Heart left ventricle (tissue), 16 donors: ENCODE measurements around the gene WNT3A. TPM values are rescaled to one million over a fixed set of nuclear protein-coding genes. Genes with fewer than 3 reads are reported as not detected.

Experiments used
- ATAC-seq, 4 donors: fragments of 200-7000 bp; cut with Tn5 transposase; one replicate each; pipeline ENCODE4 v1.9.1; 2020 to 2022; ENCODE audit warnings: moderate library complexity in 4 of 4, mild to moderate bottlenecking in 3 of 4, moderate number of reproducible peaks in 1 of 4
- DNase-seq, 5 donors: peaks; one replicate each; pipeline ENCODE4 v3.0.0-alpha.2; 2020
- H3K27ac ChIP-seq, 12 donors: fragments of 200-600 bp; sonication (generic) in 4 of 12; one replicate each; pipeline versions ENCODE4 v1.5.0 to v1.8.0; 2016 to 2022; ENCODE audit warnings: mild to moderate bottlenecking in 2 of 12
- H3K27me3 ChIP-seq, 9 donors: fragments of 200-600 bp; sonication (generic) in 2 of 9; one replicate each; pipeline versions ENCODE4 v1.5.1 to v1.8.0; 2016 to 2022; ENCODE audit warnings: mild to moderate bottlenecking in 3 of 9
- H3K36me3 ChIP-seq, 9 donors: fragments of 200-600 bp; sonication (generic) in 2 of 9; one replicate each; pipeline versions ENCODE4 v1.5.0 to v1.8.0; 2018 to 2022; ENCODE audit warnings: mild to moderate bottlenecking in 2 of 9
- H3K4me1 ChIP-seq, 12 donors: fragments of 200-600 bp; sonication (generic) in 4 of 12; one replicate each; pipeline versions ENCODE4 v1.5.0 to v1.8.0; 2016 to 2022; ENCODE audit warnings: mild to moderate bottlenecking in 3 of 12
- H3K4me3 ChIP-seq, 12 donors: fragments of 200-600 bp; sonication (generic) in 4 of 12; one replicate each; pipeline versions ENCODE4 v1.5.0 to v1.8.0; 2017 to 2022; ENCODE audit warnings: mild to moderate bottlenecking in 9 of 12, moderate library complexity in 4 of 12
- H3K9me3 ChIP-seq, 12 donors: fragments of 200-600 bp; sonication (generic) in 4 of 12; one replicate each; pipeline versions ENCODE4 v1.5.0 to v1.8.0; 2016 to 2022; ENCODE audit warnings: mild to moderate bottlenecking in 1 of 12
- CTCF ChIP-seq, 12 donors: fragments of 200-600 bp; sonication (generic) in 4 of 12; IDR thresholded peaks; one replicate each; pipeline versions ENCODE4 v1.5.0 to v1.8.0; 2018 to 2022; ENCODE audit warnings: antibody characterized with exemption in 12 of 12, mild to moderate bottlenecking in 5 of 12
- POLR2A ChIP-seq, 2 donors: fragments of 450-650 bp; IDR thresholded peaks; one replicate each; pipeline ENCODE4 v1.6.1; 2017; ENCODE audit warnings: antibody characterized with exemption in 2 of 2, mild to moderate bottlenecking in 2 of 2, moderate library complexity in 2 of 2
- WGBS, 4 donors: extraction: QIAGEN DNeasy Blood & Tissue Kit in 2 of 4; methylation state at CpG; one replicate each; pipeline versions ENCODE4 v1.1.5 to v1.1.7; 2013 to 2018; 5-methylcytosine and 5-hydroxymethylcytosine counted together
- intact Hi-C, 10 donors: fragments of 100-400 bp; cut with DNase I; formaldehyde crosslinking; loops; one replicate each; pipeline versions ENCODE4 v1.11.1 to v1.14.2; 2022
- polyA plus RNA-seq, 2 donors: library from polyadenylated mRNA; stranded (reverse); fragments of 200-250 nt; gene quantifications; one replicate each; pipeline ENCODE4 v1.2.3, GENCODE V29; 2013
- total RNA-seq, 9 donors: library from RNA; depleted of rRNA in 2 of 9; stranded (reverse); fragments of >200 nt in 2 of 9; fragmentation: NEBNext Ultra II Directional in 3 of 9; extraction: Animal tissue kit (Norgen Biotek cat#: 25700) in 3 of 9; gene quantifications; one replicate each; pipeline versions ENCODE4 v1.1.0 to v1.2.4, GENCODE V29; 2016 to 2023
- donor health status: ischemic (EF 13 %, LVEDD 7.1; RV severe dilation, severe dysfunction).
- donor health status: healthy with polysubstance abuse.
- donor health status: DM: no; HTN: yes; CAD: no.
- donor health status: DM: no; HTN: no; CAD: no.
- donor health status: ischemic (EF 25% LVEDD 6.9; RV normal size, moderate dysfunction).
- donor health status: ischemic (EF 25% LVEDD 5.7; RV mildly dilated, moderate dysfunction).
- donor health status: healthy.
- donor health status: DM: yes; HTN: yes; CAD: no.
- donor health status: ischemic (EF 35%, LVEDD 5.7; RV mildly dilated, moderate dysfunction).
- donor health status: nonischemic (EF 11% LVEDD 7.7; RV severe dilation, severe dysfunction).
- donor health status: DM: yes; HTN: yes; CAD: no.
- donor health status: PGD.
- donor health status: ischemic (EF 29% LVEDD 5.4; RV normal size, mild dysfunction).
- donor health status: nonischemic (EF 23%, LVEDD 6.1; RV moderate dilation, normal function).

WNT3A gene
- total and polyA plus RNA-seq, 11 donors = not detected

- no peaks in the 10 kb centered on the region for H3K9me3 ChIP-seq
- H3K27ac ChIP-seq = no peak overlapping the region
- H3K4me1 ChIP-seq = peaks cover 0 to 25% (median 6%) of the 10 kb centered on the region in 12 donors
- peaks cover 44 to 91% (median 73%) of the 10 kb centered on the region in 9 donors for H3K27me3 ChIP-seq
- ATAC-seq (no peak), DNase-seq (peak in 3 of 5 donors; percentile 9 to 42 (median 14))
- TF ChIP-seq CTCF (IDR thresholded peaks at IDR 0.05) = no peak
- no peak for TF ChIP-seq POLR2A (IDR thresholded peaks at IDR 0.05)
- peak overlapping the region in 2 of 12 donors; percentile 24 to 35 for H3K4me3 ChIP-seq
- intact Hi-C loops = no loop called here
- H3K36me3 ChIP-seq = no peaks in the 10 kb centered on the region
- WGBS, 4 donors = 10 to 21% (median 12%) methylated on average over 29 to 34 of the region's 34 CpGs
Measured at GRCh38 chr1:228060458-228061190, 53.8 kb downstream of the WNT3A start.

GRCh38 chr1:228061411-228062084 is 54.8 kb downstream of the WNT3A start:
- Histone ChIP-seq H3K27me3 (peaks cover 44 to 91% (median 82%) of the 10 kb centered on the region in 9 donors), H3K9me3 (no peaks in the 10 kb centered on the region), H3K4me1 (peaks cover 0 to 25% (median 6%) of the 10 kb centered on the region in 12 donors), H3K27ac (no peak overlapping the region), H3K4me3 (no peak overlapping the region), H3K36me3 (no peaks in the 10 kb centered on the region)
- 81 to 85% (median 83%) methylated on average over 7 to 10 of the region's 10 CpGs for WGBS, 4 donors
- TF ChIP-seq POLR2A (IDR thresholded peaks at IDR 0.05) (no peak), CTCF (IDR thresholded peaks at IDR 0.05) (no peak)
- peak in 2 of 5 donors; percentile 6 to 22 for DNase-seq
- ATAC-seq = no peak
- intact Hi-C loops = no loop called here

- WGBS, 4 donors = 92 to 97% (median 94%) methylated on average over 4 to 9 of the region's 9 CpGs
- Histone ChIP-seq H3K9me3 (no peaks in the 10 kb centered on the region), H3K4me3 (no peak overlapping the region), H3K4me1 (peaks cover 0 to 25% (median 6%) of the 10 kb centered on the region in 12 donors), H3K27ac (no peak overlapping the region), H3K36me3 (no peaks in the 10 kb centered on the region), H3K27me3 (peaks cover 44 to 98% (median 87%) of the 10 kb centered on the region in 9 donors)
- TF ChIP-seq POLR2A (IDR thresholded peaks at IDR 0.05) (no peak), CTCF (IDR thresholded peaks at IDR 0.05) (no peak)
- intact Hi-C loops = no loop called here
- ATAC-seq (no peak), DNase-seq (peak in 3 of 5 donors; percentile 7 to 57 (median 20))
Measured at GRCh38 chr1:228062085-228062791, 55.4 kb downstream of the WNT3A start.

GRCh38 chr1:228062812-228063211 is 56.0 kb downstream of the WNT3A start:
- DNase-seq = peak in 1 of 5 donors; percentile 13
- H3K9me3 ChIP-seq = no peaks in the 10 kb centered on the region
- no peak for TF ChIP-seq POLR2A (IDR thresholded peaks at IDR 0.05)
- no peak for TF ChIP-seq CTCF (IDR thresholded peaks at IDR 0.05)
- peaks cover 0 to 25% (median 6%) of the 10 kb centered on the region in 12 donors for H3K4me1 ChIP-seq
- no peak overlapping the region for H3K27ac ChIP-seq
- peaks cover 44 to 97% (median 88%) of the 10 kb centered on the region in 9 donors for H3K27me3 ChIP-seq
- H3K4me3 ChIP-seq = no peak overlapping the region
- no peak for ATAC-seq
- WGBS, 4 donors = 65 to 100% (median 67%) methylated on average over 2 to 4 of the region's 4 CpGs
- H3K36me3 ChIP-seq = no peaks in the 10 kb centered on the region
- intact Hi-C loops = no loop called here
